IPS-18c (cell line): Measurements from ENCODE around the gene SRSF9.

Source experiments
- H3K4me3 ChIP-seq: 2 replicates; pipeline ENCODE4 v1.7.0; 2013; ENCODE audit warnings: low read depth, mild to moderate bottlenecking, low read length, moderate library complexity; ENCODE audit not compliant: insufficient read depth
- H3K9me3 ChIP-seq: one replicate; pipeline ENCODE4 v1.6.1; 2013; ENCODE audit warnings: mild to moderate bottlenecking, low read length, moderate library complexity; ENCODE audit not compliant: control insufficient read depth, insufficient read depth

SRSF9 gene

DNA sequence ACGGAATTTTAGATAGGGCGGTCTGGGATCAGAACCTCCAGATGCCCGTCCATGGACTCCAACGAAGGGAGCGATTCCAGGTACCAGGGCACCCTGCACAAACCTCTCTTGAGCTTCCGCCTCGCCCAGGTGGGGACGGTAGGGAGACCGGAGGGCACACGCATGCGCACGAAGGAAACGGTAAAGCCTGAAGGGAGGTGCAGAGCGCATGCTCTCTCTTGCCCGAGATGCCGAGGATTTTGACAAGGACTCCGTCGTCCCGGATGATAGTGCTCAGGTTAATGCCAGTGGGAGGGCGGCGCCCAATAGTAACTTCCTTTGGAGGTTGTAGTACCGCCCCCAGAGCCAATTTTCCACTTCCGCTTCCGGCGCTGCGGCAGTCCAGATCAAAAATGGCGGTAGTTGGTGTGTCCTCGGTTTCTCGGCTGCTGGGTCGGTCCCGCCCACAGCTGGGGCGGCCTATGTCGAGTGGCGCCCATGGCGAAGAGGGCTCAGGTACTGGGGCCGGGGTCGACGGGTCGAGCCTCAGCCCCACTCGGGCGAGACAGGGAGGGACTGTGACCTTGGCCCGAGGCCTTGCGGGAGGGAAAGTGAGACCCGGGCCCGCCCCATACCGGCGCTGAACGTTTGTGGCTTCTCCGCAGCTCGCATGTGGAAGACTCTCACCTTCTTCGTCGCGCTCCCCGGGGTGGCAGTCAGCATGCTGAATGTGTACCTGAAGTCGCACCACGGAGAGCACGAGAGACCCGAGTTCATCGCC, 31.6 kb downstream of the SRSF9 start, which contains the start of gene COX6A1:
Gene COX6A1 (plus strand): TSS at position 379 of the 760 bp plus-strand sequence. CDS start 14 bp downstream, at position 393.
- H3K4me3 ChIP-seq: peak within 1 kb of the TSS; percentile 89
- no peaks in the 10 kb centered on the region for H3K9me3 ChIP-seq

DNA sequence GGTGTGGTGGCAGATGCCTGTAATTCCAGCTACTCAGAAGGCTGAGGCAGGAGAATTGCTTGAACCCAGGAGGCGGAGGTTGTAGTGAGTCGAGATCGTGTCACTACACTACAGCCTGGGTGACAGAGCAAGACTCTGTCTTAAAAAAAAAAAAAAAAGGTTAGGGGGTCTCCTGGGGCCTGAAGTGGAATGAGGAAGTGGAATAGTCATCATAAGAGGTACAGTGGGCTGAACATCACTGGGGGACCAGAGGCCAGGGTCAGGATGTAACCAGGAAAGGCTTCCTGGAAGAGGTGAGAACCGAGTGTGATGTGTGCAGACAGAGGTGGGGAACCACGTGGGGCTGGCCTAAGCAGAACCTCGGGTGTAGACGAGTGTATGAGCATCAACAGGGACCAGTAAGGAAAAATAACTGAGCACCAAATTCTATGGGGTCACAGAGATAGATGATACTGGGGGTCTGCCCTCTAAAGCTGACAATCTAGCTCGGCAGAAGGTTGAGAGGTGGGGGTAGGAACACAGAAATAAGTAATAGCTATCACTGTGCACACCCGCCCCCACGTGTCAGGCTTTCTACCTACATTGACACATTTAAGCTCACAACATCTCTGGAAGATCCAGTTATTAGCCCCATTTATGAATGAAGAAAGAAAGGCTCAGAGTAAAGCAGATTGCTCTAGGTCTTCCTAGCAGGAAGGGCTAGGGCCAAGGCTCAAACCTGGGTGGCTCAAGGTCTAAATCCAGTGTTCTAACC, 36.6 kb downstream of the SRSF9 start:
- H3K4me3 ChIP-seq: no peak overlapping the region
- no peaks in the 10 kb centered on the region for H3K9me3 ChIP-seq

DNA sequence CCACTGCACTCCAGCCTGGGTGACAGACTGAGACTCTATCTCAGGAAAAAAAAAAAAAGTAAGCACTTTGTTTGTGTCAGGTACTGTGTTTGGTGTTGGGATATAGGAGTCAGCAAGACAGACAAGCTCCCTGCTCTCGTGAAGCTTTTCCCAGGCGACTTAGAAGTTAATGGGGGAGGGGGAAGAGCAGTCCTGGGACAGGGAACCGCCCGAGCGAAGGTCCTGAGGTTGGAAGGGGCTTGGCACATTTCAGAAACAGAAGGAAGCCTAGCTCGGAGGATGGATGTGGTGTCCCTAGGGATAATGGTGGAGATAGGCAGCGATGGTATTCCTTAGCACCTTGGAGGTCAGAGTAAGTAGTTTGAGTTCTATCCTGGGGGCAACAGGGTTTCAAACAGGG, 40.2 kb downstream of the SRSF9 start:
- peaks cover 3% of the 10 kb centered on the region for H3K9me3 ChIP-seq
- H3K4me3 ChIP-seq: no peak overlapping the region

DNA sequence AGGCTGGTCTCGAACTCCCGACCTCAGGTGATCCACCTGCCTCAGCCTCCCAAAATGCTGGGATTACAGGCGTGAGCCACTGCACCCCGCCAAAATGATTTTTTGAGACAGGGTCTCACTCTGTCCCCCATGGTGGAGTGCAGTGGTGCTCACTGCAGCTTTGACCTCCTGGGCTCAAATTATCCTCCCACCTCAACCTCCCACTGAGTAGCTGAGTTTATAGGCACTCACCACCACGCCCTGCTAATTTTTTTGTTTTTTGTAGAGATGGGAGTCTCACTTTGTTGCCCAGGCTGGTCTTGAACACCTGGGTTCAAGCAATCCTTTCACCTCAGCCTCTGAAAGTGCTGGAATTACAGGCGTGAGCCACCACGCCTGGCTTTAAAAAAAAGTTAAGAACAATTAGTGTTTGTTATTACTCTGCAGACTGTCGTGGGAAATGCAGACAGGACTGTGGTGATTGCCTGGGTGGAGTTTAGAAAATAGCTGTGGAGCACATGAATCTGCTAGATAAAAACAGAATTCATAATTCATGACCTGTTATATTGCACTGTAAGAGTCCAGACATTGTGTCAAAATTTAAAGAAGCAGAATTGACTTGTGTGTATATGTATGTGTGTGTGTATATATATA, 40.8 kb downstream of the SRSF9 start:
- no peak overlapping the region for H3K4me3 ChIP-seq
- peaks cover 3% of the 10 kb centered on the region for H3K9me3 ChIP-seq

DNA sequence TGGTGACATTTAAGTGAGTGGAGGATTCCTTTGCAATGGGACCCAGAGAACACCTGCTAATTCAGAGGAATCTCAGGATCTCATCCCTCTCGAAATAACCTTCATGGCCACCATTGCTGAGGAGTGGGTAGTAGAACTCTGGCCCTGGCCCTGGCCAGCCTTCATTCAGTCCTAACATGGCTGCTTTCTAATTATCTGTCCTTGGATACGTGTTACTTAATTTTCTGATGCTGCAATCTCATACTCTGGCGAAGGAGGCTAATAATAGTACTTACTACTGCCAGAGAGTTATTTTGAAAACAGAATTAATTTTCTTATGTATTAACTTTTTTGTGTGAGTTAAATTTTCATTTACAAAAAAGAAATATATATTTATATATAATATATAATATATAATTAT, 43.8 kb downstream of the SRSF9 start:
- Histone ChIP-seq H3K4me3 (no peak overlapping the region), H3K9me3 (peaks cover 3% of the 10 kb centered on the region)

DNA sequence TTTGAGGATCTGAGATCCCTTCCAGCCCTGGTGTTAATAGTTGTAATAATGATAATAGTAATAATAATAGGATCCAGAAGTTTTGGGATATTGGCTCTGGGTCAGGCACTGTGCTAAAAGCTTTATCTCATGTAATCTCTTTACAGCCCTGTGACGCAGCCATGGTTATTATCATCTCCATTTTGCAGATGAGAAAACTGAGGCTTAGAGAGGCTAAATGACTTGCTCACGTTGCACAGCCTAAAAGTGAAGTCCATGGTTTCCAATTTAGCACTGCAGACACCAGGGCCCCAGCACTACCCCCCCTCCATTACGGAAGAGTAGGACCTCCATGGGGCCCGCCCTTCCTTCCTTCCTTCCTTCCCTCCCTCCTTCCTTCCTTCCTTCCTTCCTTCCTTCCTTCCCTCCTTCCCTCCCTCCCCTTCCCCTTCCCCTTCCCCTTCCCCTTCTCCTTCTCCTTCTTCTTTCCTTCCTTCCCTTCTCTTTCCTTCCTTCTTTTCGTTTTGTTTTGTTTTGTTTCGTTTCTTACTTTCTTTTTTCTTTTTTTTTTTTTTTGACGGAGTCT, 46.6 kb downstream of the SRSF9 start:
- H3K9me3 ChIP-seq: peaks cover 3% of the 10 kb centered on the region
- H3K4me3 ChIP-seq: no peak overlapping the region

DNA sequence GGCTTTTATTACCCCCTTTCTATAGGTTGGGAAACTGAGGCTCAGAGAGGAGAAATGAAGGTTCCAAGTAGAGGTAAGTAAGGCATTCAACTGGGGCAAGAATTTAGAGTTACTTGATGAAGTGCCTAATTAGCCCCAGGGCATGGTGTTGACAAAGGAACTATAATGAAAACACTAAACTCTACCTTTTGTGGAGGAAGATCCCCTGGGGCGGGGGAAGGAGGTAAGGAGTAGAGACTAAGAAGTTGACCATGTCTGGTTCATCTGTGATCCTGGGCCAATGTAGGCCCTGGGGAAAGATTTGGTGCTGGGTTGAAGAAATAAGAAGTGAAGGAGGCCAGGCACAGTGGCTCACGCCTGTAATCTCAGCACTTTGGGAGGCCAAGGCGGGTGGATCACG, 47.8 kb downstream of the SRSF9 start:
- Histone ChIP-seq H3K9me3 (no peaks in the 10 kb centered on the region), H3K4me3 (no peak overlapping the region)

DNA sequence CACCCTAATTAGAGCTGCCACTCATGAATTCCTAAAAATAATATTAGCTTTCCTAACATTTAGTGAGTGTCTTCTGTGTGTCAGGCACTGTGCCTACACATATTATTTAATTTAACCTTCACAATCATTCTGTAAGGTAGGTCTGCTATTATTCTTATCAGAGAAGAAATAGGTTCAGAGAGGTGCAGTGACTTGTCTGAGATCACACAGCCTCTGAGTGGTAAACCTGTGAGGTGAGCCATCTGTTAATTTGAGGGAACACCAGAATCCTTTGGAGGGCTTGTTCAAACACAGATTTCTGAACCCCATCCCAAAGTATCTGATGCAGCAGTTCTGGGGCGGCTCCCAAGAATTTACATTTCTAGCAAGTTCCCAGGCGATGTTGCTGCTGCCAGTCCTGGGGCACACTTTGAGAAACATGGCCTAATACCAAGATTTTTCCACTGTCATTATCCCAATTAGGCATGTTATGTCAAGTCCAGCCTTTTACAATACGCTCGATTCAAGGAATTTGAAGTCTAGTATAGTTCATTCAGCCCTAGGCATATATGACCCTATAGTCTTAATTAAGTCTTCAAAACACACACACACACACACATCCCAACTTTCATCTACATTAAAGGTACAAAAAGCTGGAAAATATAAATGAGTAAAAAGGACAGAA, 51.5 kb downstream of the SRSF9 start:
- Histone ChIP-seq H3K9me3 (no peaks in the 10 kb centered on the region), H3K4me3 (no peak overlapping the region)

DNA sequence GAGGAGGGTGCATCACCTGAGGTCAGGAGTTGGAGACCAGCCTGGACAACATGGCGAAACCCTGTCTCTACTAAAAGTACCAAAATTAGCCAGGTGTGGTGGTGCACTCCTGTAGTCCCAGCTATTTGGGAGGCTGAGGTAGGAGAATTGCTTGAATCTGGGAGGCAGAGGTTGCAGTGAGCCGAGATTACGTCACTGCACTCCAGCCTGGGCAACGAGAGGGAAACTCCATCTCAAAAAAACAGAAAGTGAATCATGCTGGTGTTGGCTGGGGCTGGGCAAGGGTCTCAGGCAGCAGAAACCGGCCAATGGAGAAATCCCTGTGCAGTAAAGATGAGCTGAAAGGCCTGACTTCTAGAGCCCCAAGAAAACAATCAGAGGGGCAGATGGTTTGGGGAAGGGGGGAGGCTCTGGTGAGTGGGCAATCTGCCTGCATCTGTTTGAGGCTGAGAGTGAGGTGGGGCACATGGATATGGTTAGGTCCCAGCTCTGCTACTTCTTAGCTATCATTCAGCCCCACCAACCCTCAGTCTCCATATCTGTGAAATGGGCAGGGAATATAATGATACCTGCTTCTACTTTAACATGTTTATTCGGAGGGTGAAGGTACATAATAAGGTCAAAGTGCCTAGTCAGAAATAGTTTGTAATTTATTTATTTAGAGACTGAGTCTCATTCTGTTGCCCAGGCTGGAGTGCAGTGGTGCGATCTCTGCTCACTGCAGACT, 52.9 kb downstream of the SRSF9 start:
- Histone ChIP-seq H3K9me3 (no peaks in the 10 kb centered on the region), H3K4me3 (no peak overlapping the region)

DNA sequence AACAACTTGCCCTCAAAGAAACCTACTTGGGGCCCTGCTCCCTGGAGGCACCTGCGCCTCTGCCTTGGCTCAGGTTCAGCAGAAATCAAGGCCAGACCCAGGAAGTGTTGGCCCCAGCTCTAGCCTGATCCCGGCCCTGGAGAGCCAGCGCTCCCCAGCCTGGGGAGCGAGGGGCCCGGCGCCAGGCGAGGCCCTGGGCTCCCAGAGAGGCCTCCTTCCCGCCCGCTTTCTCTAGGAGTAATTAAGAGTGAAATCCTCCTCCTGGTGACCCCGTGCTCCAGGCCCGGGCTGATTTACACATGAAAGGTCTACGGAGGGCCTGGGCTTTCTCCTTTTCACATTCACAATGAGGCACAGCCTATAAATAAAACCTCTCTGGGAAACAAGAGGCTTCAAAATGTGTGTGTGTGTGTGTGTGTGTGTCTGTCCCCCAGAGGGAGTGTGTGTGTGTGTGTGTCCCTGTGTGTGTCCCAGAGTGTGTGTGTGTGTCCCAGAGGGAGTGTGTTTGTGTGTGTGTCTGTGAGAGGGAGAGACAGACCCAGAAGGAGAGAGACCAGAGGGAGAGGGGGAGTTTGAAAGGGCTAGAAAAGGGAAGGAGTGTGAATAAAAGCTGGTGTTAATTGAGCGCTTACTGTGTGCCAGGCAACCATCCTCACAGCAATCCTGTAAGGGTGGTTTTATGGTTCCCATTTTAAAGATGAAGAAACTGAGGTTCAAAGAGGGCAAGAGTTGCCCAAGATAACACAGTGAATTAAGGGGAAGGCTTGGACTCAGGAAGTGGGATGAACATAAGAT, 55.5 kb downstream of the SRSF9 start:
- Histone ChIP-seq H3K4me3 (no peak overlapping the region; the same call in 1 of the 2 replicates), H3K9me3 (no peaks in the 10 kb centered on the region)

DNA sequence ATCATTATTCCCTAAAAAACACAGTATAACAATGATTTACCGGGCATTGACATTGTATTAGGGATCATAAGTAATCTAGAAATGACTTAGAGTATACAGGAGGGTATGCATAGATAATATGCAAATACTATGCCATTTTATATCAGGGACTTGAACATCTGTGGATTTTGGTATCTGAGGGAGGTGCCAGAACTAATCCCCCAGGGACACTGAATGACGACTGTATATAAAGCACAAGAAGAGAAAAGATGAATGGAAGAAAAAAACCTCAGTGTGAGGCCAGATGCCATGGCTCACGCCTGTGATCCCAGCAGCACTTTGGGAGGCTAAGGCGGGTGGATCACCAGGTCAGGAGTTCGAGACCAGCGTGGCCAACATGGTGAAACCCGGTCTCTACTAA, 57.1 kb downstream of the SRSF9 start:
- H3K9me3 ChIP-seq: no peaks in the 10 kb centered on the region
- H3K4me3 ChIP-seq: no peak overlapping the region
